ENCODE measurements around the gene ZDHHC23. TPM values are rescaled to one million over a fixed set of nuclear protein-coding genes. Genes with fewer than 3 reads are reported as not detected.

Gene ZDHHC23
- total RNA-seq, 4 donors from 2014 or later: 1.4 to 7.6 (median 5.0) TPM

GRCh38 chr3:113983544-113983943, 35.7 kb downstream of the ZDHHC23 start:
- intact Hi-C loops (cut with DNase I): no loop called here
- no peak overlapping the region for H3K4me3 ChIP-seq
- H3K27ac ChIP-seq: no peak overlapping the region
- H3K9me3 ChIP-seq: no peaks in the 10 kb centered on the region
- H3K4me1 ChIP-seq: no peaks in the 10 kb centered on the region
- H3K27me3 ChIP-seq: no peaks in the 10 kb centered on the region
- WGBS, 2 donors: 89 to 96% methylated on average over 3 of the region's 3 CpGs
- TF ChIP-seq POLR2A (IDR thresholded peaks at IDR 0.05) (no peak), CTCF (IDR thresholded peaks at IDR 0.05) (no peak)
- peaks cover 0 to 51% (median 0%) of the 10 kb centered on the region in 3 donors for H3K36me3 ChIP-seq
- DNase-seq: no peak

DNA sequence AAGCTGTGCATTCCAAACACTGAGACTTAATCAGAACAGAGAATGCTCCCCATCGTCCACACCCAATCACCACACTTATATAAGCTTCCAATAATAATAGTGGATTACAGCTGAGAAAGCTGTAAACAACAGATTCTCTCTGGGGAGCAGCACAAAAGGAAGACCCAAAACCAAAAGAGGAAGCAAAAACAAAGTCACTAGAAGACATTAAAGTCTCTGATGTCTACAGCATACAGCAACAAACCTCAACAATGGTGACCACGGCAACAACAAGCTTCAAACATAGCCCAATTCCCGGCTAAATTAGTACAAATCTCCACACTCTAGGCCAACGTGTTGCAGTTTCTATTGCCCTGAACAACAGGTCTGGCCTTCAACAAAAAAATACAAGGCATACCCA, 37.7 kb downstream of the ZDHHC23 start:
- WGBS, 2 donors: 40 to 54% methylated on average over 4 of the region's 4 CpGs
- Histone ChIP-seq H3K9me3 (no peaks in the 10 kb centered on the region), H3K27me3 (no peaks in the 10 kb centered on the region), H3K27ac (no peak overlapping the region), H3K4me3 (no peak overlapping the region), H3K4me1 (no peaks in the 10 kb centered on the region), H3K36me3 (peaks cover 0 to 32% (median 0%) of the 10 kb centered on the region in 3 donors)
- intact Hi-C loops (cut with DNase I): no loop called here
- no peak for DNase-seq
- TF ChIP-seq CTCF (IDR thresholded peaks at IDR 0.05) (no peak), POLR2A (IDR thresholded peaks at IDR 0.05) (no peak)

DNA sequence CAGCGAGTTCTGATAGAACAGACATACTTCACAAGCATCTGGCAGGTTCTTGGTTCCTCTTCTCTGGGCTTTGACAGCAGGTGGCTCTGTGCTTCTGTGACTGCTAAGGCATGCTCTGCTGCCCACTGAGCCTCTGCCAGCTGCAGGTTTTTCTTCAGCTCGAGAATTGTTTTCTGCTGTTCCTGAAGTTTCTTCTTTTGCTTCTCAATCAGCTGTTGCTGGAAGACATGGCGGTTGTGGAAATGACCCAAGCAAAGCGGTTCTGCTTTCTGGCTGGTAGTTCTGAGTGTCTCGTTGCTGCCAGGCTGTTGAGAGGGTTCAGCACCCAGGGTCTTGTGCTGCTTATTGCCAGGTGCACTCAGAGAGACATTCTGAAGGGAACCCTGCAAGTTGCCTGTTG, 57.7 kb downstream of the ZDHHC23 start:
- Histone ChIP-seq H3K9me3 (peaks cover 0 to 13% (median 8%) of the 10 kb centered on the region in 3 donors), H3K4me1 (no peaks in the 10 kb centered on the region), H3K4me3 (no peak overlapping the region), H3K36me3 (peaks cover 0 to 52% (median 0%) of the 10 kb centered on the region in 3 donors), H3K27ac (no peak overlapping the region), H3K27me3 (no peaks in the 10 kb centered on the region)
- no peak for DNase-seq
- intact Hi-C loops (cut with DNase I): no loop called here
- WGBS, 2 donors: 63 to 97% methylated on average over 2 to 5 of the region's 5 CpGs
- no peak for TF ChIP-seq POLR2A (IDR thresholded peaks at IDR 0.05)
- TF ChIP-seq CTCF (IDR thresholded peaks at IDR 0.05): no peak

- no peak overlapping the region for H3K27ac ChIP-seq
- intact Hi-C loops (cut with DNase I): no loop called here
- no peak overlapping the region for H3K4me3 ChIP-seq
- peaks cover 0 to 17% (median 0%) of the 10 kb centered on the region in 3 donors for H3K36me3 ChIP-seq
- WGBS, 2 donors: 87 to 91% methylated on average over 2 of the region's 2 CpGs
- peaks cover 0 to under 1% (median 0%) of the 10 kb centered on the region in 3 donors for H3K9me3 ChIP-seq
- no peak for DNase-seq
- H3K4me1 ChIP-seq: no peaks in the 10 kb centered on the region
- H3K27me3 ChIP-seq: no peaks in the 10 kb centered on the region
- TF ChIP-seq CTCF (IDR thresholded peaks at IDR 0.05) (no peak), POLR2A (IDR thresholded peaks at IDR 0.05) (no peak)
These were observed 63.4 kb downstream of the ZDHHC23 start for GRCh38 chr3:114011059-114011797.

Other genes starting within 250 kb of the ZDHHC23 start
- 100 to 1,000 TPM; 142 to 248 (median 228) TPM for gene NAA50, start 201.8 kb upstream of the ZDHHC23 start, total RNA-seq
- 10 to 100 TPM; 39.9 to 74.3 (median 60.6) TPM for gene ATP6V1A, start 201.0 kb upstream of the ZDHHC23 start, total RNA-seq
- gene GRAMD1C, start 109.2 kb upstream of the ZDHHC23 start, total RNA-seq: 10 to 100 TPM in 1 of 4 donors, 1 to 10 TPM in 3; 4.4 to 12.6 (median 6.6) TPM
- 1 to 10 TPM in 3 of 4 donors, under 1 TPM in 1; 0.92 to 3.6 (median 1.8) TPM for gene CCDC191, start 108.5 kb downstream of the ZDHHC23 start, total RNA-seq
- 10 to 100 TPM in 3 of 4 donors, 1 to 10 TPM in 1; 7.5 to 18.2 (median 15.6) TPM for gene QTRT2, start 108.7 kb downstream of the ZDHHC23 start, total RNA-seq
- not detected for gene DRD3, start 231.0 kb downstream of the ZDHHC23 start, total RNA-seq